GM21717 (cell line): Measurements from ENCODE around the gene SUFU.
"Not testable (repeated sequence)": the region's sequence is repeated elsewhere in the genome, so short reads cannot be mapped to it uniquely, and the experiment has no call there.

Source experiments
- ATAC-seq: cut with Tn5 transposase; IDR thresholded peaks from one replicate; pipeline ENCODE4 v1.9.1; 2021; ENCODE audit warnings: mild to moderate bottlenecking, moderate library complexity; ENCODE audit not compliant: unreplicated experiment

Gene SUFU

GRCh38 chr10:102511583-102512274 lies 8.0 kb downstream of the SUFU start:
- ATAC-seq, result peak; percentile 72

GRCh38 chr10:102514487-102515311 lies 10.9 kb downstream of the SUFU start:
- ATAC-seq, result no peak

GRCh38 chr10:102515724-102516123 lies 12.0 kb downstream of the SUFU start:
- ATAC-seq, result no peak

GRCh38 chr10:102517553-102517952 lies 13.8 kb downstream of the SUFU start:
- ATAC-seq, result no peak

- ATAC-seq, result no peak
Measured at GRCh38 chr10:102519246-102519825, 15.6 kb downstream of the SUFU start.

- no peak for ATAC-seq
Measured at GRCh38 chr10:102522874-102523249, 19.1 kb downstream of the SUFU start.

GRCh38 chr10:102523250-102524029 lies 19.7 kb downstream of the SUFU start:
- ATAC-seq, result no peak

- no peak for ATAC-seq
Measured at GRCh38 chr10:102524746-102525145, 21.0 kb downstream of the SUFU start.

GRCh38 chr10:102527546-102527945 lies 23.8 kb downstream of the SUFU start:
- no peak for ATAC-seq

- no peak for ATAC-seq
Measured at GRCh38 chr10:102534333-102534732, 30.6 kb downstream of the SUFU start.

GRCh38 chr10:102534966-102535365 lies 31.2 kb downstream of the SUFU start:
- ATAC-seq, result not testable (repeated sequence)

GRCh38 chr10:102535481-102536147 lies 31.8 kb downstream of the SUFU start:
- no peak for ATAC-seq

GRCh38 chr10:102537367-102537766 lies 33.6 kb downstream of the SUFU start:
- no peak for ATAC-seq

- ATAC-seq, result no peak
Measured at GRCh38 chr10:102537948-102538347, 34.2 kb downstream of the SUFU start.

GRCh38 chr10:102538811-102539210 lies 35.0 kb downstream of the SUFU start:
- no peak for ATAC-seq

GRCh38 chr10:102540023-102540422 lies 36.3 kb downstream of the SUFU start:
- peak; percentile 56 for ATAC-seq

- ATAC-seq, result no peak
Measured at GRCh38 chr10:102542800-102543418, 39.1 kb downstream of the SUFU start.

GRCh38 chr10:102545265-102545871 lies 41.6 kb downstream of the SUFU start:
- ATAC-seq, result no peak

- ATAC-seq, result no peak
Measured at GRCh38 chr10:102545997-102546396, 42.2 kb downstream of the SUFU start.
